Activated CD4-positive, alpha-beta T cell treated with anti-CD3 and anti-CD28 coated beads, Interleukin-2, amount 10 ng/mL, durations not matched to agents 24 days and 14 days (primary cell): Measurements from ENCODE around the gene SON. TPM values are rescaled to one million over a fixed set of nuclear protein-coding genes. Genes with fewer than 3 reads are reported as not detected.
"Not testable (repeated sequence)": the region's sequence is repeated elsewhere in the genome, so short reads cannot be mapped to it uniquely, and the experiment has no call there.

Experiments
- DNase-seq: peaks from one replicate; pipeline ENCODE4 v3.0.0; 2022
- H3K27ac Mint-ChIP-seq: one replicate; pipeline ENCODE4 v1.8.0; 2022; ENCODE audit warnings: mild to moderate bottlenecking, mixed read lengths
- H3K27me3 Mint-ChIP-seq: one replicate; pipeline ENCODE4 v1.8.0; 2022; ENCODE audit warnings: mixed read lengths
- H3K36me3 Mint-ChIP-seq: one replicate; pipeline ENCODE4 v1.8.0; 2022; ENCODE audit warnings: low read depth, mild to moderate bottlenecking, mixed read lengths
- H3K4me1 Mint-ChIP-seq: one replicate; pipeline ENCODE4 v1.8.0; 2021; ENCODE audit warnings: mixed read lengths
- H3K4me3 Mint-ChIP-seq: one replicate; pipeline ENCODE4 v1.8.0; 2022; ENCODE audit warnings: mild to moderate bottlenecking, moderate library complexity, mixed read lengths
- H3K9me3 Mint-ChIP-seq: one replicate; pipeline ENCODE4 v1.8.0; 2021; ENCODE audit warnings: mixed read lengths
- intact Hi-C: fragments of 100-400 bp; cut with micrococcal nuclease; formaldehyde crosslinking; loops from one replicate; pipeline ENCODE4 v1.15.1; 2023
- total RNA-seq: library from RNA; stranded (reverse); gene quantifications from 2 replicates; pipeline ENCODE4 v1.2.3, GENCODE V29; 2022

The SON gene
- total RNA-seq, 1 donor from 2014 or later, result 363 TPM

GRCh38 chr21:33619726-33620125 is 76.9 kb downstream of the SON start:
- H3K27me3 Mint-ChIP-seq, result no peaks in the 10 kb centered on the region
- H3K4me3 Mint-ChIP-seq, result no peak overlapping the region
- no peaks in the 10 kb centered on the region for H3K4me1 Mint-ChIP-seq
- peaks cover 35% of the 10 kb centered on the region for H3K36me3 Mint-ChIP-seq
- intact Hi-C loops, result no loop called here
- no peaks in the 10 kb centered on the region for H3K9me3 Mint-ChIP-seq
- no peak for DNase-seq
- no peak overlapping the region for H3K27ac Mint-ChIP-seq

- no peaks in the 10 kb centered on the region for H3K9me3 Mint-ChIP-seq
These were observed 79.4 kb downstream of the SON start for GRCh38 chr21:33622253-33622652.

GRCh38 chr21:33626151-33626550 is 83.3 kb downstream of the SON start:
- H3K4me3 Mint-ChIP-seq, H3K27me3 Mint-ChIP-seq, intact Hi-C loops: not testable (repeated sequence)

More at GRCh38 chr21:33622253-33622652, 79.4 kb downstream of the SON start:
- H3K27me3 Mint-ChIP-seq, result no peaks in the 10 kb centered on the region
- no peak overlapping the region for H3K4me3 Mint-ChIP-seq
- H3K36me3 Mint-ChIP-seq, result peaks cover 31% of the 10 kb centered on the region
- no peaks in the 10 kb centered on the region for H3K4me1 Mint-ChIP-seq
- no peak for DNase-seq
- no peak overlapping the region for H3K27ac Mint-ChIP-seq
- intact Hi-C loops, result no loop called here

More at GRCh38 chr21:33626151-33626550, 83.3 kb downstream of the SON start:
- not testable (repeated sequence) for H3K9me3 Mint-ChIP-seq, H3K27ac Mint-ChIP-seq, DNase-seq, H3K4me1 Mint-ChIP-seq
- peaks cover 29% of the 10 kb centered on the region for H3K36me3 Mint-ChIP-seq

Other genes starting within 250 kb of the SON start
- gene IFNAR1, start 218.1 kb upstream of the SON start, total RNA-seq, result 19.0 and 24.0 TPM in 2 replicates
- gene IFNGR2, start 139.6 kb upstream of the SON start, total RNA-seq, result 8.5 and 9.9 TPM in 2 replicates
- 14.4 and 16.4 TPM in 2 replicates for gene TMEM50B, start 63.1 kb upstream of the SON start, total RNA-seq
- 0.09 and 0.12 TPM in 2 replicates for gene DNAJC28, start 51.3 kb upstream of the SON start, total RNA-seq
- 216 and 221 TPM in 2 replicates for gene GART, start 921 bp upstream of the SON start, total RNA-seq
- gene DONSON, start 45.6 kb downstream of the SON start, total RNA-seq, result 42.6 and 42.7 TPM in 2 replicates
- gene CRYZL1, start 98.7 kb downstream of the SON start, total RNA-seq, result 26.3 and 34.8 TPM in 2 replicates
- gene ITSN1, start 99.5 kb downstream of the SON start, total RNA-seq, result 4.5 and 4.8 TPM in 2 replicates